Body of pancreas (tissue), 4 donors: ENCODE measurements around the gene CDKN3.

Experiments
- POLR2A ChIP-seq, 3 donors: fragments of 450-650 bp; IDR thresholded peaks; one replicate each; pipeline ENCODE4 v1.6.1; 2016; ENCODE audit warnings: antibody characterized with exemption in 3 of 3, mild to moderate bottlenecking in 2 of 3
- TF ChIP-seq, protein P1 (sequence below), 7 experiments: fragments of 450-650 bp in 4 of 7; fragments of 200-600 bp in 3 of 7; sonication (generic) in 3 of 7; IDR thresholded peaks; one replicate each; pipeline ENCODE4 v1.5.1; 2016 to 2019; ENCODE audit warnings: antibody characterized with exemption in 7 of 7

- TF ChIP-seq, protein P1, sequence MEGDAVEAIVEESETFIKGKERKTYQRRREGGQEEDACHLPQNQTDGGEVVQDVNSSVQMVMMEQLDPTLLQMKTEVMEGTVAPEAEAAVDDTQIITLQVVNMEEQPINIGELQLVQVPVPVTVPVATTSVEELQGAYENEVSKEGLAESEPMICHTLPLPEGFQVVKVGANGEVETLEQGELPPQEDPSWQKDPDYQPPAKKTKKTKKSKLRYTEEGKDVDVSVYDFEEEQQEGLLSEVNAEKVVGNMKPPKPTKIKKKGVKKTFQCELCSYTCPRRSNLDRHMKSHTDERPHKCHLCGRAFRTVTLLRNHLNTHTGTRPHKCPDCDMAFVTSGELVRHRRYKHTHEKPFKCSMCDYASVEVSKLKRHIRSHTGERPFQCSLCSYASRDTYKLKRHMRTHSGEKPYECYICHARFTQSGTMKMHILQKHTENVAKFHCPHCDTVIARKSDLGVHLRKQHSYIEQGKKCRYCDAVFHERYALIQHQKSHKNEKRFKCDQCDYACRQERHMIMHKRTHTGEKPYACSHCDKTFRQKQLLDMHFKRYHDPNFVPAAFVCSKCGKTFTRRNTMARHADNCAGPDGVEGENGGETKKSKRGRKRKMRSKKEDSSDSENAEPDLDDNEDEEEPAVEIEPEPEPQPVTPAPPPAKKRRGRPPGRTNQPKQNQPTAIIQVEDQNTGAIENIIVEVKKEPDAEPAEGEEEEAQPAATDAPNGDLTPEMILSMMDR (IDR thresholded peaks at IDR 0.05): no peak
- TF ChIP-seq POLR2A (IDR thresholded peaks at IDR 0.05): no peak
Measured at GRCh38 chr14:54457609-54457996, 60.8 kb downstream of the CDKN3 start.
